ENCODE data around the gene GLIPR2.
"Not testable (repeated sequence)": the region's sequence is repeated elsewhere in the genome, so short reads cannot be mapped to it uniquely, and the experiment has no call there.

Gene GLIPR2, protein sequence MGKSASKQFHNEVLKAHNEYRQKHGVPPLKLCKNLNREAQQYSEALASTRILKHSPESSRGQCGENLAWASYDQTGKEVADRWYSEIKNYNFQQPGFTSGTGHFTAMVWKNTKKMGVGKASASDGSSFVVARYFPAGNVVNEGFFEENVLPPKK

DNA sequence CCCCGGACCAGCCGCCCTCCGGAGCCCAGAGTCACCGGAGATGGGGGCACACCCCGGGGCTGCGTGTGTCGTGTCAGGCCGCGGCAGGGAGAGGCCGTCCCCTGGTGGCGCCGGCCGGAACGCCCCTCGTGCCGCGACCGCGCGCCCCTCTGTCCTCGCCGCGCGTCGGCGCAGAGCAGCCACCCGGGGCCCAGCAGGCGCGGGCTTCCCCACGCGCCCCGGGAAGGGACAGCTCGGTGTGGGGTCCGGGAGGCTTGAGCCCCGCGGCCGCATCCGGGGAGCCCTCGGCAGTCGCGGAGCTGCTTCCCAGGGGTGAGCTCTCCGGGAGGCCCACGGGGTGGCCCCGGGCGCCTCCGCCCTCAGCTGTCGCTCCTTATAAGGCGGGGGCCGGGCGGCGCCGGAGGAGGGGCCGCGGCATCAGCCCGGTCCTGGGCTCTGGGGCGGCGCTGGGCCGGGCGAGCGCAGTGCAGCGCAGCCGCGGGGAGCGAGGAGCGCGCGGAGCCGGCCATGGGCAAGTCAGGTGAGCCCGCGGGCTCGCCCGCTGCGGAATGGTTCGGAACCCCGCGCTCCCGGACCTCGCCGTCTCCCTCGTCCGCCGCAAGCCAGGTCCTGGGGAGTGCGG is at the start of gene GLIPR2:
GLIPR2 (plus strand) TSS at position 462 of the 622 bp plus-strand sequence; CDS start at position 508, 46 bp downstream.
- peak; percentile 81 for DNase-seq

GRCh38 chr9:36087054-36087453 is 49.5 kb upstream of the GLIPR2 start:
- not testable (repeated sequence) for DNase-seq

- no peak for DNase-seq
Observed at GRCh38 chr9:36088020-36088419, 48.5 kb upstream of the GLIPR2 start.

GRCh38 chr9:36091026-36091953 is 45.2 kb upstream of the GLIPR2 start:
- DNase-seq: peak; percentile 82

DNA sequence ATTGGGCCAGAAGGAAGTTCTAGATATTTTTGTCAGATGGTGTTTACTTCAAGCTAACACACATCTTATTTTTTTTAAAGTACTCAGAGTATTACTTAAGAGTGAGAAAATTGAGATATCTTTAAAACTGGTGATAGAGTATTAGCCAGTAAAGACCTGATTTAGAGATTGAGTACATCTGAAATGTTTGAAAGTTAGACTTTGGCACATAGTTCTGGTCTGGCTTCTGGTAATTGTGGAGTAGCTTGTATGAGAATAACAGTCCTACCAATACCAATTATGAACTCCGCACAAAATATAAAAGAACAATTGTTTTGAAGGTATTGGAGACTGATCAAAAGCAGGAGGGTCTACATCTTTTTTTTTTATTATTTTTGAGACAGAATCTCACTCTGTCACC is 44.5 kb upstream of the GLIPR2 start:
- no peak for DNase-seq

GRCh38 chr9:36092509-36093215 is 43.9 kb upstream of the GLIPR2 start:
- DNase-seq: no peak

DNA sequence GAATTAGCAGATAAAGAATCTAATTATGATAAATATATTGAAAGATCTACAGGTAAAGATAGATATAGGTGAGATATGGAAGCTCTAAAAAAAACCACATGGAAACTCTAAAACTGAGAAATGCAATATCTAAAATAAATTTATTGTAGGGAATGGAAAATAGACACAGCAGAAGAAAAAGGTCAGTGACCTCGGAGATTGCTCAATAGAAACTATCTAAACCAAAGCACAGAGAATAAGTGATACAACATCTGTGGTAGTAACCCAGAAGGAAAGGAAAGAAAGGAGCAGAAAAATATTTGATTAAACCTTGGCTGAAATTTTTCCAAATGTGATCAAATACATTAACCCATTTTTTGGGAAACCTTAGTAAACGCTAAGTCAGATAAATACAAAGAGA is 43.1 kb upstream of the GLIPR2 start:
- DNase-seq: no peak

DNA sequence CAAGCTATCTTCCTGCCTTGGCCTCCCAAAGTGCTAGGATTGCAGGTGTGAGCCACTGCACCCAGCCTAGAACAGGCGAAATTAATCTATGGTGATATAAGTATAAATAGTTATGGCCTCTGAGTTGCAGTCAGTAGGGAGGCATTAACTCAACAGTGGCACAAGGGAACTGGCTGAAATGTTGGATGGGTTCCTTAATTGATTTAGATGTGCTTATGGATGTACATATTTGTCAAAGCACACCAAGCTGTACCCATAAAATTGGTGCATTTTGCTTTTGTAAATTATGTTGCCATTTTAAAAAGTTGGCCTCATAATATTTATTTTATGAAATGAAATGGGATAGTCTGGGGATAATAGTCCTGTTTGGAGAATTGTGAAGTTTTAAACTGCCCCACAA is 36.8 kb upstream of the GLIPR2 start:
- DNase-seq: no peak

GRCh38 chr9:36100532-36100931 is 36.0 kb upstream of the GLIPR2 start:
- peak; percentile 93 for DNase-seq

DNA sequence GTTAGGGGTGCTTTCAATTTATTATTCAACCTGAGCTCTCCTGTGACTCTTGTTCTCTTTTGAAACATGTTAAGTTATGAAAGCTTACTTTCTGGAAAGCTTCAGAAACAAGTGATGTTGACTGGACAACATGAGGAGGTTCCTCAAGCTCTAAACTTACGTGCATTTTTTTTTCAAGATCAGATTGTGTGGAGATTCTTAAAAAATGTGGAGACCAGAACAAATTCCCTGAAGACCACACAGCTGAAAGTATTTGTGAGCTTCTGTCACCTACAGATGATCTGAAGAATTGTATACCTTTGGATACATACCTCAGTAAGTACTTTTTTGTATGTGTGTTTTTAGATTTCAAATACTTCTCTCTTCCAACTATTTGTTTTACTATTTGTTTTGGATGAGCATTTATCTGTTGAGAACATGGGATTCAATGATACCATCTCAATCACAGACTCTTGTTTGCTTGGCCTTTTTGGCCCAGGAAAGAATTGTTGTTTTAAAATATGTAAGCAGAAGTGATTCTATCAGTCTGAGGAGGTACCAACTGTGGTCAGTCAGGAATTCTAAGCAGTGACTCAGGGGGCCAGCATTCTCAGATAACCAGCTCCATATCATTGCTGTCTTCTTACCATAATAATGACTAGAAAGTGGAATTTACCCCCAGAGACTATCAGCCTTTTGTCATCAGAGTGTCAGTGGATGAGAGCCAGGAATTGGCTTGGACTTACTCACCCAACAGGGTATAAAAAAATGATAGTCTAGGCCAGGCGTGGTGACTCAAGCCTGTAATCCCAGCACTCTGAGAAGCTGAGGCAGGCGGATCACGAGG is 34.4 kb upstream of the GLIPR2 start:
- peak; percentile 100 for DNase-seq

- DNase-seq: peak; percentile 83
Observed at GRCh38 chr9:36102742-36103495, 33.6 kb upstream of the GLIPR2 start.

DNA sequence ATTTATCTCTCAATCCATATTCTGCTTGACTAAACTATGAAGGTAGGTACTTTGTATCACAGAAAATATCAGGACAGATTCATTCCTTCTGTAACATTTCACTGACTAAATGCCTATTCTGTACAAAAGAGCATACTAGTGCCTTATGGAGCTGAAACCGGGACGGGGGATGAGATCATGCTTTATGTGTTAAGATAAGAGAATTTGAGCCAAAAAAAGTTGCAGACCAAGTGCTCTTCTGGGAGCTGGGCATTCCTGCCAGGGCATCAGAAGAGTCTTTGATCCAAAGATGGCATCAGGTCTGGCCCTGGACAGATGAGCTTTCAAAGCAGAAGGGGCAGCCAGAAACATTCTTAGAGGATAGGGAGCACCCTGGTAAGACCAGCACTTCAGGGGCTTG is 27.5 kb upstream of the GLIPR2 start:
- DNase-seq: no peak

DNA sequence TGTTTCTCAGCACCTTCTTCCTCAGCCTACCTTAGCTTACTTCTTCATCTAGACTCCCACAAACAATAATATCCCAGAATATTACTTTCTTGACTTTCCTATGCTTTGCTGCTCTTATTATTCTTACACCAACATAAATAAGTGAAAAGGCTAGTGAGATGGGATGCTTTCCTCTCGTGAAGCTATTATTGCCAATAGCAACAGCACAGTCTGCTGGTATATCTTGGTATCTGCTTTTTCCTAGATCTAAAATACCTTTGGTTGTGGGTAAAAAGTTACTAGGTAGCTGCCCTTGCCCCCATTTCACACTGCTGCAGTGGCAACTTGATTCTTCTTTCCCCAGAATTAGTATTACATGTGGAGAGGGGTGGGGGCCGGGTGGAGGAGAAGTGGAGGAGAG is 26.1 kb upstream of the GLIPR2 start:
- no peak for DNase-seq

- DNase-seq: no peak
Observed at GRCh38 chr9:36112516-36112915, 24.0 kb upstream of the GLIPR2 start.

DNA sequence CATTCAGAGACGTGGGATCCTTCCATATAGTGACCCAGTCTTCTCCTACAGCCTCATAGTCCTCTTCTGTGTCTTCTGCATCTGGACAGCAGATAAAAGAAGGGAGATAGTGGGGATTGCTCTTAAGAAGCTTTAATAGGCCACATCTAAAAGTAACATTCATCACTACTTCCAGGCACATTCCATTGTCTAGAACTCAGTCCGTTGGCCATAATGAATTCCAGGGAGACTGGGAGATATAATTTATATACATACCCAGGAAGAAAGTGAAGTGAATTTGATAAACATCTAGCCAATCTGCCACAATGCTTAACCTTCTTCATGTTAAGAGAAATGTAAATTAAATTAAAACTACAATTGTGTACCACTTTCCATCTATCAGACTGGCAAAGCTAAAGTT is 22.5 kb upstream of the GLIPR2 start:
- DNase-seq: no peak

GRCh38 chr9:36116593-36116992 is 19.9 kb upstream of the GLIPR2 start:
- no peak for DNase-seq

- DNase-seq: no peak
Observed at GRCh38 chr9:36118201-36118600, 18.3 kb upstream of the GLIPR2 start.

DNA sequence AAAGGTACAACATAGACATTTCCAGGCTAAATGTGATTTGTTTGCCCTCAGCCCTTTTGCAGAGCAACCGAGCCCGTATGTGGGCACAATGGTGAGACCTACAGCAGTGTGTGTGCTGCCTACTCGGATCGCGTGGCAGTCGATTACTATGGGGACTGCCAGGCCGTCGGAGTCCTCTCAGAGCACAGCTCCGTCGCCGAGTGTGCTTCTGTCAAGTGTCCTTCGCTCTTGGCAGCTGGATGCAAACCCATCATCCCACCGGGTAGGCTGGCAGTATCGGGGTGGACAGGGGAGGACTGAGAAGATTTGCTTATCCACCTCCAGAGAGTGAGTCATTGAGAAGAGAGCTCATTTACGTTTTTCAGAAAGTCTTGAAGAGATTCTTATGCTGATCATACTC is 17.8 kb upstream of the GLIPR2 start:
- DNase-seq: no peak

DNA sequence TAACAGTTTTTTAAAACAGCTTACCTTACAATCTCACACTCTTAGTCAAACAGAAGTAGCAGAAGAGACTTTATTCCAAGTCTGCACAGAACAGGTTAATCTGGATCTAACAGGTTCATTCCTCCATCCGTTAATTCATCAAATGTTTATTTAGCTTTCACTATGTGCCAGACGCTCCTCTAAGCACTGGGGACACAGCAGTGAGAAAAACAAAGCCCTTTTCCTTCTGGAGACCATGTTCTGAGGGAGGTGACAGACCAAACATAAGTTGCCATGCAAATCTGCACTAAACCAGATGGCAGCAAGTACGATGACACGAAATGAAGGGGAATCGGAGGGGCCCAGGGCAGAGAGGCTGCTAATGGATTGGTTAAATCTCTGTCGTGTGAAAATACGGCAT is 17.1 kb upstream of the GLIPR2 start:
- DNase-seq: no peak

DNA sequence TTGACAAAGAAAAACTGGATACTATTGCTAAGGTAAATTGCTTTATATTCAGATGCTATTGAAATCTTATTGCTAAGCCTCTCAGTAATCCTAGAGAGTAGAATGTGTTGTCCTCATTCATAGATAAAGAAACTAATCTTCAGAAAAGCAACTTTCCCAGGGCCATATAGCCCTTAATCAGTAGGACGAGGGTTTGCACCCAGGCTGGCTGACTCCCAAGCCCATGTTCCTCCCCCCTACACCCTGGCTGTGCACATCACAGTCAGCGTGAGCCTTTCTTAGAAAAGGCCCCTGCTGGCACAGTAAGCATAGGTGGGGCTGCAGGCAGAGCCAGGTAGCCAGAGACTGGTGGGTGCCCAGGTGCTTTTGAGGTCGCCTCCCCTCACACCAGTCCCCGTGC is 15.8 kb upstream of the GLIPR2 start:
- DNase-seq: no peak

GRCh38 chr9:36121971-36122370 is 14.6 kb upstream of the GLIPR2 start:
- DNase-seq: no peak

- no peak for DNase-seq
Observed at GRCh38 chr9:36123515-36123914, 13.0 kb upstream of the GLIPR2 start.
